HUDEP-2 (cell line): ENCODE results near the gene GALNT10.
"Not testable (repeated sequence)": the region's sequence is repeated elsewhere in the genome, so short reads cannot be mapped to it uniquely, and the experiment has no call there.

ENCODE experiments used
- DNase-seq, 76 experiments: peaks; one replicate each; lab custom pipeline; 2025; ENCODE audit not compliant: unreplicated experiment in 76 of 76; lab: John Stamatoyannopoulos, UW

GALNT10 gene

DNA sequence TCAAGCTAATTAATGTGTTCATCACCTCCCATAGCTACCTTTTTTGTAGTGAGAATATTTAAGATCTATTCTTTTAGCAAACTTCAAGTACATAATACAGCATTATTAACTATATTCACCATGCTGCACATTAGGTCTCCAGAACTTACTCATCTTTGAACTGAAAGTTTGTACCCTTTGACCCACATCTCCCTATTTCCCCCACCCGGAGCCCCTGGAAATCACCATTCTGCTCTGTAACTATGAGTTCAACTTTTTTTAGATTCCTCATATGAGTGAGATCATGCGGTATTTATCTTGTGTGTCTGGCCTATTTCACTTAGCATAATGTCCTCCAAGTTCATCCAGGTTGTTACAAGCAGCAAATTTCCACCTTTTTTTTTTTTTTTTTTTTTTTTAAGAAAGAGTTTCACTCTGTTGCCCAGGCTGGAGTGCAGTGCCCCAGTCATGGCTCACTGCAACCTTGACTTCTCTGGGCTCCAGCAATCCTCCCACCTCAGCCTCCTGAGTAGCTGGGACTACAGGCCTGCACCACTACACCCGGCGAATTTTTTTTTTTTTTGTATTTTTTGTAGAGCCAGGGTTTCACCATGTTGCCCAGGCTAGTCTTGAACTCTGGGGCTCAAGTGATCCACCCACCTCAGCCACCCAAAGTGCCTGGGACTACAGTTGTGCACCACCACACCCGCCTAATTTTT is 154.9 kb downstream of the GALNT10 start:
- DNase-seq: no peak

DNA sequence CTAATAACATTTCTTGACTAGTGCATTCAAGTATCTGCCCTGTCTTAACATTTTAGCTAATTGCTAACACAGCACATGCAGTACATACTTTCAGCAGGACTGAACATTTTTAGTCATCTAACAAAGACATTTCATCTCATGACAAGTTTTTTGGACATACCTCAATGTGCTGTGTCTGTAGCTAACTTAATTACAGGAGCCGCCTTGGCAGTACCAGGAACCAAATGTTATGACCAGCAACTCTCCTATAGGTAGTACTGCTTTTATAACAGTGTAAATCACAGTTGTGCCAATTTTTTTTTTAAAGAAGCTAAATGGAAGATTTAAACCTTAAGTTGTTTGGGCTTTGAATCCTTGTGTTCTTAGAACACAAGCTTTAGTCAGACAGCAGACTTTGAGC is 155.9 kb downstream of the GALNT10 start:
- DNase-seq: no peak

DNA sequence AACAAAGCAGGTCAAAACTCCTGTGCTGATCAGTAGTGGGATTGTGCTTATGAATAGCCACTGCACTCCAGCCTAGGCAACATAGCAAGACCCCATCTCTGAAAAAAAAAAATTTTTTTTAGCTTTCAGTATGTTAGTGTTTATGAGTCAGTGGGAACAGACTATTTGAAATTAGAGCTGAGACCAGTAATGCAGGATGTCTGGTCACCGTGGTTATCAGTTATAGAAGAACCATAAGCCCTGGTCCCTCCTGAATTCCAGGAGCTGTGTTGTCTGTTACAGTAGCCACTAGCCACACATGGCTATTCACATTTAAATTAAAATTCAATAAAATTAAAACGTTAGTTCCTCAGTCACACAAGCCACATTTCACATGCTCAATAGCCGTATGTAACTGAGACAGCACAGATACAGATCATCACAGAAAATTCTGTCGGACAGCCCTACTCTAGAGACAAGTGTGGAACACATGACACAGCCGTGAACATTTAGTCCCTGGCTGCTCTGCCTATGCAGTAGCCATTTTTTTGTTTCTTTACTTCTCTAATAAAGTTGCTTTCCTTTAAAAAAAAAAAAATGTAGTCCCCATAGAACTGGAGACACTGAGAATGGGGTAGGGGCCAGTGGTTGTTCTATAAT is 159.2 kb downstream of the GALNT10 start:
- no peak for DNase-seq

DNA sequence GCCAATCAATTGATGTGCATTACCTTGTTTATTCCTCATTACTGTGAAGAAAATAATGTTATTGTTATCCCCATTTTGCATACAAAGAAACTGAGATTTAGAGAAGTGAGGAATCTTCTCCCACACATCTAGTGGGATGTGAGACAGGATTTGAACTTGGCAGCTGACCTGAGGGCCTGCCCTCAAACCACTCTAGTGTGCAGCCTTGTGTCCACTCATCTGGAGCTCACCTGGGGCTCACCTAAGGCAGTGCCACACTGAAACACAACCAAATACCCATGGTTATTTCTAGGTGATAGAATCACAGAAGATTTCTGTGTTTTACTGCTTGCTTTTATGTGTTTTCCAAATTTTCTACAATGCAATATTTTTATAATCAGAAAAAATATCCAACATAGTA is 160.6 kb downstream of the GALNT10 start:
- DNase-seq: no peak

DNA sequence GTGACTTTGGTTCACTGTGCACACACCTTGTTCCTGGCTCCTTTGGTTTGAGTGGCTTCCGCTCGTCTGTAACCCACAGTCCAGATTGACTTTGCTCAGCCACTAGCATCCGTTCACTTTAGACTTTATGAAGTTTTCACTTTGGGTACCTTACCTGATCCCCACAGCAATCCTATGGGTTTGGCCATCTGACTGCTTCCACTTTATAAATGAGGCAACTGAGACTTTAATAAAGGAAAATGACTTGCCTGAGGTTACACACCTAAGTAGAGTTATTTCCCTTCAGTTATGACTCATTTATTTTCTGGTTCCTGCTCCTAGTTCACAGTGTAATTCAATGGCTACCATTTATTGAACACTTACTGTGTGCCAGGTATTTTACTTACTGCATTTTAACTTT is 161.0 kb downstream of the GALNT10 start:
- no peak for DNase-seq

DNA sequence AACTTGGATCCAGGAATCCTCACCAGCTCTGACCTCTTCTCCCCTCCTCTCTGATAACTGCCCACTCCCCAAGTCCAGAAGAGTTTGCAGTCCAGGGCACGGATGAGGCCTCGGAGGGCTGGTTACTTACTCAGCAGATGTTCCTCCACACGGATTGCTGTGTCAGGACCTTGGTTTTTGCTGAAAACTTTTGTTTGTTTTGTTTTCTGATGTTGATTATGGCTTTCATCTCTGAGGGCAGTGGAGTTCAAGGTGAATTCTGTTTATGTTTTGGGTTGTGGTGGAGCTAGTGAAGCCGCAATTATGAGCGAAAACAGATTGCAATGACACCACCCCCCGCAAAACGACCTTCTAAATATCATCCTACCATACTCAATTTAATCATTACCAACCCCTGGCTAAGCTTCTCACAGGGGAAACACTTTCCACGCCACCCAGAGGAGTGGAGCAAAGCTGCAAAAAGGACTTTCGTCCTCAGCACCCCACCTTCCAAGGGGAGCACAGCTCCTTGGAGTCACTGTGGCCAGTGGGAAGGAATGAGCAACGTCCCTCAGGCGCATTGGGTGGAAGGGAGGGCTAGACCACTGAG is 162.5 kb downstream of the GALNT10 start:
- DNase-seq: no peak

DNA sequence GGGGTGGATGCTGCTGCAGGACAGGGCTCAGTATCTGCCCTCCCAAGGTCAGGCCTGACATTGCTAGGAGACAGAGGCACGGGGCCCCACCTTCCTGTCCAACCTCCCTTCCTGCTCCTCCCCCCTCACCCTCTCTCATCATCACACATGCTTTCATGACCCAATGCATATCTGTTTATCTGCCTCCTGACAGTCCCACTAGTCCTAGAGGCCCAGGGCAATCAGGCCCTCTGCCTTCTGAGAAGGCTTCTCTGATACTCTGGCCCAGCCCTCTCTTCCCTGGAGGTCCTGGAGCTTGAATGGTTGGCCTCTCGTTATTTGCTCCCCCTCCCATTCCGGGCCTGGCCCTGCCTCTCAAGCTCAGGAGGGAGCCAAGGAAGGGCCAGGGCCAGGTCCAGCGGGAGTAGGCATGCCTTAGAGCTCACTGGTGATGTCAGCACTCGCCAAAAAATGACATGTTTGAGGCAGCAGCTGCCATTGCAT is 164.6 kb downstream of the GALNT10 start:
- peak in 69 of 76 experiments; percentile 3 to 79 (median 44) for DNase-seq

DNA sequence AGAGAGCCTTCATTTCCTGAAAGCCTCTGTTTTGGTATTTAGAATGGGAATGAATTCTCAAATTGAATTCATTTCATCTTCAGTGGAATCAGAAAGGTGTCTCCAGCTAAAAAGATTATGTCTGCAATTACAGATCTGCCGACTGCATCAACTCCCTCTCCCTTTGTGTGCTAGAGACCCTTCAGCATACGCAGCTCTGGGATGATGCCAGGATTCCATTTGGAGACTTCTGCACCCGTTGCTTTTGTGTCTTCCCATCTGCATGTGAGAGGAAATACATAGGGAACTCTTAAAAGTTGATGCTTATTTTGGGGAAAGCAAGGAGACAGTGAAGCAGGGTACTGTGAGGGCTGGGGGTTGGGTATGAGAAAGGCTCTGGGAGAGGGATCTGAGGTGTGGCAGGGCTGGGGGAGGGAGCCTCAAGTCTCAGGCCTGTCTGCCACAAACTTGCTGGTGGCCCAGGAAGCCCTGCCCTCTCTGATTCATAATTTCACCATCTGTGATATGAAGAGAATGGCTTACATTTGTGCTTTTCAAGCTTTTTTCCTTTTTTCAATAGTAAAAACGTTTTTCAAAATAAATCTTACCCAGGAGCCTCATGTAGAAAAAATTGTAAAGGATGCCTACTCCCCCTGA is 165.6 kb downstream of the GALNT10 start:
- DNase-seq: peak in 3 of 76 experiments; percentile 9 to 16 (median 14)

DNA sequence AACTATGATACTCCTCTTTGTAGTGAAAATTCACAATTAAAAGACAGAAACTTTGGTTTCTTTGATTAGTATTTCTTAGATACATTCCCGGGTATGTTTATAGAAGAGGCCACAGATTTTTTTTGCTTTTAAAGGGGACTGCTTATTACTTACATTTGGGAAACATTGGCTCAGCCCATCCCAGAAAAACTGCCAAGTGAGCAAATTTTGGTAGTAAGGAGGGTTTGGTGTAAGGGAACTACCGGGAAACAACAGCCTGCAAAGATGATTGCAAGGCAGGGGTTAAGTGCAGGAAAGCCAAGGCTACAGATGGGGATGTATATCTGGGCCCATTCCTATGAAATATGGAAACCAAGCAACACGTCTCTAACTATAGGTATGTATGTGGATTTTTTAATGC is 166.4 kb downstream of the GALNT10 start:
- no peak for DNase-seq

DNA sequence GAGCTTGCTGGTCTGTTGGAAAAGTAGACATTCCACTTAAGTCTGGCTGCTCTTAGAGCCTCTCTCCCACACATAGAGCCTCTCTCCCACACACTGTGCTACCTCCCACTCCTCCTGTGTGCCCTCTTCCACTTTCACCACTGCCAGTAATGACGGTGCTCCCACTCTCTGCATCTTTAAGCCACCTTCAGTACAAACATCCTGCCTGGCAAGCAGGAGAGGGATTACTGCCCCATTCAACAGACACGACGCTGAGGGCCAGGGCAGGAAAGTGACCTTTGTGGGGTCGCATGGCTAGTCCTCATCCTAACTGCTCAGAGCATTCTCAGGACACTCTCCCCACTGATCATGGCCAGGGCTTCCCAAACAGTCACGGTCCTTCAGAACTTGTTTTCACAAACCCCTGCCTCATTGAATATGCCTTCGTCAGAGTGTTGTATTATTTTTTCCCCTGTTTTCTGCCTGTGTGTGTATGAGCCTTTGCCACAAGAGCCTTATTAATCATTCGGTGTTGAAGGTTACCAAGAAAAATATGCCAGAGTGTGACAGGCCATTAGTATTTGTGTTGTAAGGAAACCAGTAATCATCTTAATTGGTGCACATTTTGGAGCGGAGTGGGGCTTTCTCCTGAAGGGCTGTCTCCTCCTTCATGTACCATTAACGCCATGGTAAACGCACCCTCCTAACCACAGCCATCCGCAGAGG is 168.1 kb downstream of the GALNT10 start:
- DNase-seq: peak in 1 of 76 experiments; percentile 2

DNA sequence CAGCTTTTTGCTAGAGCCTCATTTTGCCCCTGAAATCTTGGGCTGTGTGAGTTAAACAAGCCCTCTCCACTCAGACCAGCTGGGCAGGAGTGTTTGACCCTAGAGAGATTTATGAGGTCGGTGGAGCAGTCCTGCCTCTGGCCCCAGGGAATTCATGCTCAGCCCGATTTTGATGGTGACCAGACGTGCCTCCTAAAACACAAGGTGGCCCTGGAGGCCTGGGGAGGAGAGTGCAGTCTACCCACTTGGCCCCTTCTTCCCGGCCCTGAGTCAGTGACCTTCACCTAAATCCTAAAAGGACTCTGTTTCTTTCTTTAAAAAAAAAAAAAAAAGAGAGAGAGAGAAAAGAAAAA is 168.7 kb downstream of the GALNT10 start:
- no peak for DNase-seq

DNA sequence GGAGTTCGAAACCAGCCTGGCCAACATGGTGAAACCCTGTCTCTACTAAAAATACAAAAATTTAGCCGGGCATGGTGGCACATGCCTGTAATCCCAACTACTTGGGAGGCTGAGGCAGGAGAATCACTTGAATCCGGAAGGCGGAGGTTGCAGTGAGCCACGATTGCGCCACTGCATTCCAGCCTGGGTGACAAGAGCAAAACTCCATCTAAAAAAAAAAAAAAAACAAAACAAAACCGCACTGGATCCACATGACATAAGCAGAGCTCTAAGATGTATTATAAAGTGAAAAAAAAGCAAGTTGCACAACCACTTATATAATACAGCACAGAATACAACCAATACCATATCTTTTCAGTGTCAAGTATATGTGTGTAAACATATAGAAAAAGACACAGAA is 169.7 kb downstream of the GALNT10 start:
- DNase-seq: not testable (repeated sequence)

DNA sequence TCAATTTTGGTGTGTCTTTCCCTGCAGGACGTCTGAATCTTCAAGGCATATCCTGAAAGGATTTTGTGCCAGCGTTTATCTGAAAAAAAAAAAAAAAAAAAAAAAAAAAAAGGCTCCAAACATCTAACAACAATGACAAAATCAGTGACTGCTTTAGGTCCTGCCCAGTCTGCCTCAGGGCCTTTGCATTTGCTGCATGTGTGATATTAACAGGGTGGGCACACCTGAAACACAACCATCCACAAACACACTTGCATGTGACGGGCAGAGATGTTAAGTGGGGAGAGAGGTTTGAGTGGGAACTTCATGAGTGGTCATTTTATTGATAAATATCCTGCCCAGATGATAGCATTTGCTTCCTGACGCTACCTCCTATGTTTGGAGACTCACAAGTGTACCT is 172.9 kb downstream of the GALNT10 start:
- DNase-seq: no peak

DNA sequence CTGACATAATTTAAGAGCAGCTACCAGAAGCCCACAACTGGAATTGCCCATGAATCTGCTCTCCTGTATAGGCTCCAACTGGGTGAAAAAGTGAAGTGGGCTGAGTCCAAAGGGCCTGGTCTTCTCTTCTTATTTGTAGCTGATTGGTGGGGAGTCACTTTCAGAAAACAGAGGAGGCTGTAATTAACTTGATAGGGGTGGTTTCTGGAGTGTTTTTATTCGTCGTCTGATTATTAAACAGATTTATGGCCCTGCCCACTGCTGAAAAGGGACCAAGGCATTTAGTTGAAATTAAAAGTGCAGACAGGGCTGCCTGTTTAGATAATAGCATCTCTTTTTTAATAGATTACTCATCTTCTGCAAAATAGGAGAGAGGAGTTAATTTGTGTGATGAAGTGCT is 174.2 kb downstream of the GALNT10 start:
- no peak for DNase-seq

DNA sequence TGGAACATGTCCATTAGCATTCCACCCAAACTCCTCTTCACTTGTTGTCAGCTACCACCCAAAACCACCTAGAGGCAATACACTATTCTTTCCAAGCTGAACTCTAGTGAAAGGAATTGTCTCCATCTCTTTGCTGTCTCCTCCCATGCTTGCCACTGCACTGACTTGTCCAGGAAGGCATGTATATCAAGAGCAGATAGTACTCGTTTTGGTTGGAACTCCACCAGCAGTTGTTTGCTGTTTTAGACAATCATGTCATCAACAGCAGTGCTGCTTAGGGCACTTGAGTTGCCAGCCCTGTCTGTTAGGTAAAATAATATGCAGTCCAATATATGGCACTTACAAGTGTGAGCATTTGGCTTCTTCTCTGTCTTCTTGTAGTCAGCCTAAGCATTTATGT is 175.3 kb downstream of the GALNT10 start:
- DNase-seq: peak in 9 of 76 experiments; percentile 1 to 45 (median 22)

DNA sequence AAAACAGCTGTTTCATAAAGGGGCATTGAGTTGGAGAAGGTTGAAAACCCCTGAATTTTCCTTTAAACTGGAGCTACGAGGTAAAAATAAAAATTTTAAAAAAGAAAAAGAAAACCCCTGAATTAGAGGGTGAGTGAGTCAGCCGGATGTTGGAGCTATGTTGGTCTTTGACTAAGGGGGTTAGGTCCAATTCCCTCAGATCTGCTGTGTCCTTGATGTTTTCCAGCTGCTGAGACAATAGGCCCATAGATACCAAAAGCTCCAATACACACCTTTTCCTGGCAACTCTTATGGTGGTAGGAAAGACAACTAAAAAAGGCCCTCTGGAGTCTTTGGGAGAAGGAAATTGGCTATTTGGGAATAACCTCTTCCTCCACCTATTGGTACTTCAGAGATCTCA is 175.8 kb downstream of the GALNT10 start:
- DNase-seq: no peak

DNA sequence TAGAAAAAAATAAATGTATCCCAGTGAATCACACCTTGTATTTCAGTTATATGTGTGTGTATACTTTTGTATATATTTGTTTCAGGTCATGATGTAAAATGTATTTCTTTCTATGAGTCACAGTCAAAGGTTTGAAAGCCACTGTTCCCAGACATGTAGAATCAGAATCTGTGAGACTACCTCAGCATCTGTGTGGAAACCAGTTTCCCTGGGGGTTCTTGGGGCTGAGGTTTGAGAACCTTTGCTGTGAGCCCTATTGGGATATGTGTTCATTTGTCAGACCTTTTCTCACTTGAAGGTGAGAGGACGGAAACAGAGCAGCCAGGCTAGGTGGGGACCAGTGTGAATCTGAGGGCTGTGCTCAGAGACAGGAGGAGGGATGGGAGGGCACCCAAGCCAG is 176.6 kb downstream of the GALNT10 start:
- DNase-seq: no peak

DNA sequence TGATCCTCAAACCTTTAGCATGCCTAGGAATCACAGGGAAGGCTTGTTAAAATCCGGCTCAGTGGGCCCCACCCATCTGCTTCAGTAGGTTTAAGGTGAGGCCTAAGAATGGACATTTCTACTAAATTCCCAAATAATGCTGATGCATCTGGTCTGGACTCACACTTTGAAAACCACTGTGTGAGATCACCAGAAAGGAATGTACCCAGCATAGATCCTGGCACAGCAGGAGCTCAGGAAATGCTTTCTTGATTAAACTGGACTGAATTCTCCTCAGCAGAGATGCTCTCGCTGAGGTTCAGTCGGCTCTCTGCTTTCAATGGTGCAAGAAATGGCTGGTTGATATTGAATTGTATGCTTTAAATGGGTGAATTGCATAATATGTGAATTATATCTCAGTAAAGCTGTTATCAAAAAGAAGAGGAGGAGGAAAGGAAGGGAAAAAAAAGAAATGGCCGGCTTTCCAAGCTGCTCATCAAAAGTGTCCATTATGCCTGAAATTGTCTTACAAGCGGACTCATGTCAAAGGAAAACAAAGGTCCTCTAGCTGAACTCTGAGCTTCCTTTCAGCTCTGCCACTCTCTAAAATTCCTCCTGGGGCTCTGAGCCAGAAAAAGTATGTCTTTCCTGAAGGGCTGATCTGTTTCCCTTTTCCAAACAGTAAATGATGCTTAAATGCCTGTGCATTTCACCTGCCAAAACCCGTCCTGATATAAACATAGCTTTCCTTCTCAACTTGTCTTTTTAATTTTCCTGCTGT is 177.7 kb downstream of the GALNT10 start:
- no peak for DNase-seq

DNA sequence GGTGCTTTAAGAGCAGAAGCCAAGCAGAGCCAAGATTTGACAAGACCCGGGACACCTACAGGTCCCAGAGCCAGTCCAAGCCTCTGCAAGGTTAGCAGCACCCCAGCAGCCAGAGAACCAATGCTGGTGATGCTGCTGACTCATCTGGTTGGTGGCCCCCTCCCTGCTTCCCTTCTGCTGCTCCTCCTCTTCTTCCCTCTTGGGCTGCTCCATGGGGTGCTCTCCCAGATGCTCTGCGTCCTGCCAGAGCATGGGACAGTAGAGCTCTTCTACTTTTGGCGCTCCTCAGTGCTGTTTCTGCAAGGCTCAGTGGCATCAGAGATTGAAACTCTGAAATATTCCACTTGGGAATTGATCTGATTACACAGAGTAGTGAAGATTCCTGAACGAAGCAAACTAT is 179.1 kb downstream of the GALNT10 start:
- no peak for DNase-seq

DNA sequence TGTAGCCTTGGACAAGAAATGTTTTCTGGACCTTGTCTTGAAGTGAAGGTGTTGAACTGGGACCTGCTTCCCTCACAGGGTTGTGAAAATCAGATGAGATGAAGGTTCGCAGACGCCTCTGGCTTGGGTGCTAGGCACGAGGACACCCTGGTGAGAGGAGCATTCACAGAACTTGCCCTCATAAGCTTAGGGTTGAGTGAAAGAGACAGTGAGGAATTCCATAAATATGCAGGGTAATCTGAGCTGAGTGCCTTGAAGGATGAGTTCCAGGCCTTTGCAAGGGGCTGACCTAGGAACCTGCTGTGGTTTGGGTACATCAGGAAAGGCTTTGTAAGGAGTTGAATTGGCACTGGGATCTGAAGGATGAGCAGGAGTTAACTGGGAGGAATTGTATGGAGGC is 179.6 kb downstream of the GALNT10 start:
- no peak for DNase-seq
